NB4 (cell line): Measurements from ENCODE around the gene ZNF14.
A peak's percentile ranks its signal among the peaks of the same experiment; 100 is the strongest.
"Not testable (repeated sequence)": the region's sequence is repeated elsewhere in the genome, so short reads cannot be mapped to it uniquely, and the experiment has no call there.

Experiments
- DNase-seq: peaks from one replicate; pipeline ENCODE4 v3.0.0; 2010; ENCODE audit warnings: low read depth
- H3K4me3 ChIP-seq: one replicate; pipeline ENCODE4 v1.5.1; 2011; ENCODE audit warnings: mild to moderate bottlenecking, low read depth, low read length, moderate library complexity
- CTCF ChIP-seq: IDR thresholded peaks from one replicate; pipeline ENCODE4 v1.5.1; 2012; ENCODE audit warnings: low read depth, low read length
- MAX ChIP-seq: IDR thresholded peaks from 2 replicates; pipeline ENCODE4 v1.6.1; 2011; ENCODE audit warnings: low read depth, low read length
- MYC ChIP-seq: IDR thresholded peaks from 2 replicates; pipeline ENCODE4 v1.6.1; 2011; ENCODE audit warnings: low read depth, low read length
- POLR2A ChIP-seq: IDR thresholded peaks from 2 replicates; pipeline ENCODE4 v1.6.1; 2011; ENCODE audit warnings: mild to moderate bottlenecking; ENCODE audit not compliant: insufficient read length; ENCODE audit errors: extremely low read depth

ZNF14 gene

GRCh38 chr19:19674315-19674714 lies 58.6 kb downstream of the ZNF14 start:
- no peak overlapping the region for H3K4me3 ChIP-seq
- no peak for DNase-seq
- TF ChIP-seq MAX (no peak), POLR2A (no peak), CTCF (no peak), MYC (no peak)

- H3K4me3 ChIP-seq, result no peak overlapping the region
- DNase-seq, result no peak
- TF ChIP-seq MAX (no peak), MYC (no peak), CTCF (no peak), POLR2A (no peak)
Observed at GRCh38 chr19:19672816-19673215, 60.1 kb downstream of the ZNF14 start.

GRCh38 chr19:19670070-19670551 lies 62.8 kb downstream of the ZNF14 start:
- DNase-seq, result no peak
- TF ChIP-seq MAX, result no peak
- no peak for TF ChIP-seq POLR2A
- TF ChIP-seq CTCF, result no peak
- TF ChIP-seq MYC, result no peak
- peak overlapping the region; percentile 86 for H3K4me3 ChIP-seq

- peak; percentile 97 for DNase-seq
- H3K4me3 ChIP-seq, result peak within 1 kb of the TSS; percentile 86
- TF ChIP-seq POLR2A (peak; percentile 80), CTCF (no peak), MYC (0 out of 2 replicates have a peak, but pooled peaks have one; percentile 22)
Observed at GRCh38 chr19:19668230-19669012, 64.5 kb downstream of the ZNF14 start, which contains the start of gene ZNF101. TSS of gene ZNF101 (plus strand) at chr19:19668839. CDS start at chr19:19668964, 125 bp downstream.

- not testable (repeated sequence) for H3K4me3 ChIP-seq, DNase-seq
Observed at GRCh38 chr19:19665420-19665948, 67.4 kb downstream of the ZNF14 start.

- TF ChIP-seq MYC (peak; percentile 82), MAX (peak; percentile 72), POLR2A (peak; percentile 80), CTCF (peak; percentile 3)
- peak; percentile 97 for DNase-seq
- H3K4me3 ChIP-seq, result peak within 1 kb of the TSS; percentile 93
Observed at GRCh38 chr19:19663256-19664120, 69.4 kb downstream of the ZNF14 start, which contains the start of gene ATP13A1. TSS of gene ATP13A1 (minus strand) at chr19:19663676. CDS start at chr19:19663666, 10 bp downstream.
